Activated CD4-positive, alpha-beta T cell treated with anti-CD3 and anti-CD28 coated beads for 36 hours (primary cell): ENCODE results near the gene SBSN. TPM values are rescaled to one million over a fixed set of nuclear protein-coding genes. Genes with fewer than 3 reads are reported as not detected.
A peak's percentile ranks its signal among the peaks of the same experiment; 100 is the strongest.

Source experiments
- ATAC-seq: fragments of 200-7000 bp; cut with Tn5 transposase; one replicate; pipeline ENCODE4 v1.10.0; 2021; ENCODE audit warnings: mild to moderate bottlenecking, moderate library complexity
- CTCF ChIA-PET: fragments of 350-600 bp; sonication (Branson Sonifier 250); formaldehyde crosslinking; loops from one replicate; lab custom pipeline; 2021; ENCODE audit warnings: antibody characterized with exemption; lab: Charles Lee
- POLR2A ChIA-PET: fragments of 350-600 bp; sonication (Branson Sonifier 250); formaldehyde crosslinking; loops from one replicate; lab custom pipeline; 2021; ENCODE audit warnings: antibody characterized with exemption, inconsistent platforms; lab: Charles Lee
- DNase-seq: peaks from one replicate; pipeline ENCODE4 v3.0.0-alpha.2; 2020
- H3K27ac Mint-ChIP-seq: one replicate; pipeline ENCODE4 v1.8.0; 2021; ENCODE audit warnings: mixed read lengths
- H3K27me3 Mint-ChIP-seq: one replicate; pipeline ENCODE4 v1.8.0; 2021; ENCODE audit warnings: mixed read lengths
- H3K36me3 Mint-ChIP-seq: one replicate; pipeline ENCODE4 v1.8.0; 2021; ENCODE audit warnings: low read depth, mixed read lengths
- H3K4me1 Mint-ChIP-seq: one replicate; pipeline ENCODE4 v1.8.0; 2021; ENCODE audit warnings: mixed read lengths
- H3K4me3 Mint-ChIP-seq: one replicate; pipeline ENCODE4 v1.8.0; 2021; ENCODE audit warnings: mild to moderate bottlenecking, moderate library complexity, mixed read lengths
- H3K9me3 Mint-ChIP-seq: one replicate; pipeline ENCODE4 v1.8.0; 2021; ENCODE audit warnings: low read depth, mixed read lengths
- intact Hi-C, 2 experiments: fragments of 100-400 bp; cut with DNase I in 1 of 2; cut with micrococcal nuclease in 1 of 2; formaldehyde crosslinking; loops; one replicate each; pipeline versions ENCODE4 v1.14.2 to v1.15.1; 2022 to 2024; cut with DNase I, micrococcal nuclease
- total RNA-seq, 2 experiments: library from RNA; stranded (reverse); gene quantifications; one replicate each; pipeline ENCODE4 v1.2.3, GENCODE V29; 2021

The SBSN gene, protein sequence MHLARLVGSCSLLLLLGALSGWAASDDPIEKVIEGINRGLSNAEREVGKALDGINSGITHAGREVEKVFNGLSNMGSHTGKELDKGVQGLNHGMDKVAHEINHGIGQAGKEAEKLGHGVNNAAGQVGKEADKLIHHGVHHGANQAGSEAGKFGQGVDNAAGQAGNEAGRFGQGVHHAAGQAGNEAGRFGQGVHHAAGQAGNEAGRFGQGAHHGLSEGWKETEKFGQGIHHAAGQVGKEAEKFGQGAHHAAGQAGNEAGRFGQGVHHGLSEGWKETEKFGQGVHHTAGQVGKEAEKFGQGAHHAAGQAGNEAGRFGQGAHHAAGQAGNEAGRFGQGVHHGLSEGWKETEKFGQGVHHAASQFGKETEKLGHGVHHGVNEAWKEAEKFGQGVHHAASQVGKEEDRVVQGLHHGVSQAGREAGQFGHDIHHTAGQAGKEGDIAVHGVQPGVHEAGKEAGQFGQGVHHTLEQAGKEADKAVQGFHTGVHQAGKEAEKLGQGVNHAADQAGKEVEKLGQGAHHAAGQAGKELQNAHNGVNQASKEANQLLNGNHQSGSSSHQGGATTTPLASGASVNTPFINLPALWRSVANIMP
- total RNA-seq: not detected

DNA sequence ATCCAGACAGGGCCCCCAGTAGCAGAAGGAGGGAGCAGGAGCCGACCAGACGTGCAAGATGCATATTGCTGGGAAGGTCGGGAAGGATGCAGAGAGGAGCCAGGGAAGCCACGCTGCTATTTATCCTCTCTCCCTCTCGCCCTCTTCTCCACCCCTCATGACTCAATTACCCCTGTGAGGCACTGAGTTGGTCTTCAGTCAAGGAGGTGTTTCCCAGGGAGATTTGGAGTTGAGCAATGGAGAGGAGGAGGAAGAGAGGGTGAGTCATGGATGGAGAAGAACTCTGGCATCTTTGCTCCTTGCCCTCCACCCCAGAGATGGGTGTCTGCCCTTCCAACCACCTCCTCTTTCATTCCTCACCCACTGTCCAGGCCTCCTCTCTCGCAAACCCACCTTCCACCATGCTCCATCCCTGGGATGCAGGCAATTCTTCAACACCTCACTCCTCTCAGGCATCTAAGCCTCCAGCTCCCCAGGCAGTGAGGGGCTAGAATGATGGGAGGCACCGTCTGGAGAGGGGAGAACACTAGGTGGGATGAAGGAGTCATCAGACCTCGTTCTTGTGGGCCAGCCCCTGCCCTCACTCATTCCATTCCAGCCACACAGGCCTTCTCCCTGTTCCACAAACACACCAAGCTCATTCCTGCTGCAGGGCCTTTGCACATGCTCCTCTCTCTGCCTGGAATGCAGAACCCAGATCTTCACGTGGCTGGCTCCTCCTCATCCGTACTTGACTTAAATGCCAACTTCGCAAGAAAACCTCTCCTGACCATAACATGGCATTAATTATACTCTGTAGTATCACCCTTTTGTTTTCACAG lies at the start of gene SBSN:
Gene SBSN (minus strand): TSS at position 94 of the 821 bp plus-strand sequence. CDS start 30 bp downstream, at position 64.
- ChIA-PET CTCF (no interaction called here), POLR2A (no interaction called here)
- H3K4me3 Mint-ChIP-seq: no peak within 1 kb of the TSS
- no peaks in the 10 kb centered on the region for H3K9me3 Mint-ChIP-seq
- H3K36me3 Mint-ChIP-seq: no peaks in the 10 kb centered on the region
- H3K4me1 Mint-ChIP-seq: peaks cover 4% of the 10 kb centered on the region
- no peak within 1 kb of the TSS for H3K27ac Mint-ChIP-seq
- H3K27me3 Mint-ChIP-seq: peaks cover 32% of the 10 kb centered on the region
- DNase-seq: no peak
- intact Hi-C loops: no loop called here
- ATAC-seq: no peak

DNA sequence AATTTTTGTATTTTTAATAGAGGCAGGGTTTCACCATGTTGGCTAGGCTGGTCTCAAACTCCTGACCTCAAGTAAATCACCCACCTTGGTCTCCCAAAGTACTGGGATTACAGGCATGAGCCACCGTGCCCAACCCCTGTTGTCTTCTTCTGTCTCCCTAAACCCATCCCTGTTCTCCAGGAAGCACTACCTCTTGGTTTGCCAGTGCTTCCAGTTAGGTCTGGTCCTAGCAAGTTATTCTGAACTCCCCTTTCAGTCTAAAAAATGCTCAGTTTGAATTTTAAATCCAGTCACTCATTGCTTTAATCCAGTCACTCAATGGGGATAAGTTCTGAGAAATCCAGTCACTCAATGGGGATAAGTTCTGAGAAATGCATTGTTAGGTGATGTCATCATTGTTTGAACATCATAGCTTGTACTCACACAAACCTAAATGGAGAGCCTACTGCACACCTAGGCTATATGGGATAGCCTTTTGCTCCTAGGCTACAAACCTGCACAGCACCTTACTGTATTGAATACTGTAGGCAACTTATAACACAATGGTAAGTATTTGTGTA lies 43.4 kb upstream of the SBSN start:
- H3K4me3 Mint-ChIP-seq: no peak overlapping the region
- ChIA-PET CTCF (no interaction called here), POLR2A (no interaction called here)
- no peaks in the 10 kb centered on the region for H3K4me1 Mint-ChIP-seq
- H3K9me3 Mint-ChIP-seq: peaks cover 11% of the 10 kb centered on the region
- peaks cover 13% of the 10 kb centered on the region for H3K36me3 Mint-ChIP-seq
- ATAC-seq (peak; percentile 55), DNase-seq (no peak)
- peaks cover 20% of the 10 kb centered on the region for H3K27me3 Mint-ChIP-seq
- no peak overlapping the region for H3K27ac Mint-ChIP-seq
- intact Hi-C loops: no loop called here

DNA sequence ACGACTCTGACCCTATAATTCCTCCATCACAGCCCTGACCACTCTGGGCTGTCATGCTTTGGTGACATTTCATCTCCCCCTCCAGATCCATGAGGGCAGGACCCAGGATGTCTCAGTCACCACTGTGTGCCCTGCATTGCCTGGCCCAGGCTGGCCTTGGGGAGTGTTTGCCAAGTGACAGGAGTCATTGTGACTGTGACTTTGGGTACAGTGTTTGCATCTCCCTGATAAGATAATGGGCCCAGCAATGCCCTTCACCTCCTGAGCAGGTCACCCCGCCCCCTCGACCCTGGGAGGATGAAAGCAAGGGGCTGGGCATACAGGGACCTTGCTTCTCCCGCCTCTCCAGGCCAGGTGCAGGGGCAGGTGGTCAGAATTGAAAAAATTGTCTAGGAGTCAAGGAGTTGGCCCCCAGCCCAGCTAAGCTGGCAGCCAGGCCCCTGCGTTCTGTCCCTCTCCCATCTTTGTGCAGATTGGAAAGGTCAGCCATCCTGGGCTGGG lies 41.2 kb upstream of the SBSN start:
- no peak for ATAC-seq
- Mint-ChIP-seq H3K27me3 (peaks cover 25% of the 10 kb centered on the region), H3K36me3 (no peaks in the 10 kb centered on the region), H3K4me3 (no peak overlapping the region), H3K4me1 (no peaks in the 10 kb centered on the region), H3K9me3 (no peaks in the 10 kb centered on the region), H3K27ac (no peak overlapping the region)
- CTCF ChIA-PET: no interaction called here
- intact Hi-C loops: no loop called here
- DNase-seq: no peak
- POLR2A ChIA-PET: no interaction called here

DNA sequence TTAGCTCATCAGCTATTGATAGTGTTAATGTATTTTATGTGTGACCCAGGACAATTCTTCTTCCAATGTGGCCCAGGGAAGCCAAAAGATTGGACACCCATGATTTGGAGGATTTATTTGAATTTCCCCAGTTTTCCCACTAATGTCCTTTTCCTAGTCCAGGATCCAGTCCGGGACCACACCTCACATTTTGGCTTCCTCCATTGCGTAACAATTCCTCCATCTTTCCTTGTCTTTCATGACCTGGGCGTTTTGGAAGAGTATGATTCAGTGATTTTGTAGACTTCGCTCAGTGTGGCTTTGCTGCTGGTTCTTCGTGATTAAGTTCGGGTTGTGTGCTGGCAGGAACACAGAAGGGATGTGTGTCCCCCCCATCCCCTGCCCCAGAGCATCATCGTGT lies 38.6 kb upstream of the SBSN start:
- intact Hi-C loops: no loop called here
- H3K9me3 Mint-ChIP-seq: no peaks in the 10 kb centered on the region
- H3K36me3 Mint-ChIP-seq: no peaks in the 10 kb centered on the region
- peaks cover 35% of the 10 kb centered on the region for H3K27me3 Mint-ChIP-seq
- ATAC-seq: no peak
- H3K4me1 Mint-ChIP-seq: no peaks in the 10 kb centered on the region
- DNase-seq: no peak
- ChIA-PET POLR2A (no interaction called here), CTCF (no interaction called here)
- no peak overlapping the region for H3K27ac Mint-ChIP-seq
- H3K4me3 Mint-ChIP-seq: no peak overlapping the region

DNA sequence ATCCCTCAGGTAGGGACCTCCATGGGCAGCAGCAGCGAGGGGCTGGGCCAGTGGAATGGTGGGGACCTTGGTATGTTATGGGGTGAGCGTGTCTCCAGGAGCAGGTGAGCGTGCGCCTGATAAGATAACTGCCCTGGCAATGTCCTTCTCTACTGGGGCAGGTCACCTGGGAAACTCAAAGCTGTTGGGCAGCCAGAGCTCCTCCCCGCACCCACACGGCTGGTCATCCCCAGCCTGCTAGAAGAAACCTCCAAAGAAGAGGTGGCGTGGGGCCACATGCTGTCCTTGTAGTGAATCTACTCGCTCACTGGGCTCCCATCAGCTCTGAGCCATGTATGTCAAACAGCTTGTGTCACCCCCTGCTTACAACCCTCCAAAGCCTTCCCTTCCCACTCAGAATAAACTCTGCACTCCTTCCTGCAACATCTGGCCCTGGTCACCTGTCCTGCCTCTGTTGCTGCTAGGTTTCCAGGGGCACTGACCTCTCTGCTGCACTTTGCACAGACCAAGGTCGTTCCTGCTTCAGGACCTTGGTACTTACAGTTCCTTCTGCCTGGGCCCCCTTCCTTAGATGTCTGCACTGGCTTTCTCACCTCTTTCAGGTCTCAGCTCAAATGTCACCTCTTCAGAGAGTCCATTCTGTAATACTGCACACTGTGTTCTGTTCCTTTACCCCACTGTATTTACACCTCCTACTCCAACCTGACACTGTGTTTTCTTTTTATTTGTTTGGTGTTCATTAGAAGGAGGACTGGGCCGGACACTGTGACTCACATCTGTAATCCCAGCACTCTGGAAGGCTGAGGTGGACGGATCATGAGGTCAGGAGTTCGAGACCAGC lies 37.1 kb upstream of the SBSN start:
- H3K36me3 Mint-ChIP-seq: no peaks in the 10 kb centered on the region
- ChIA-PET POLR2A (no interaction called here), CTCF (interaction anchor here (1.0 kb wide), 1 partner anchor 9 kb away, joined by 4 read pairs; no protein-coding TSS in a partner anchor)
- DNase-seq: no peak
- intact Hi-C loops: no loop called here
- no peak overlapping the region for H3K27ac Mint-ChIP-seq
- no peak overlapping the region for H3K4me3 Mint-ChIP-seq
- no peaks in the 10 kb centered on the region for H3K4me1 Mint-ChIP-seq
- H3K9me3 Mint-ChIP-seq: no peaks in the 10 kb centered on the region
- no peak for ATAC-seq
- peaks cover 39% of the 10 kb centered on the region for H3K27me3 Mint-ChIP-seq

DNA sequence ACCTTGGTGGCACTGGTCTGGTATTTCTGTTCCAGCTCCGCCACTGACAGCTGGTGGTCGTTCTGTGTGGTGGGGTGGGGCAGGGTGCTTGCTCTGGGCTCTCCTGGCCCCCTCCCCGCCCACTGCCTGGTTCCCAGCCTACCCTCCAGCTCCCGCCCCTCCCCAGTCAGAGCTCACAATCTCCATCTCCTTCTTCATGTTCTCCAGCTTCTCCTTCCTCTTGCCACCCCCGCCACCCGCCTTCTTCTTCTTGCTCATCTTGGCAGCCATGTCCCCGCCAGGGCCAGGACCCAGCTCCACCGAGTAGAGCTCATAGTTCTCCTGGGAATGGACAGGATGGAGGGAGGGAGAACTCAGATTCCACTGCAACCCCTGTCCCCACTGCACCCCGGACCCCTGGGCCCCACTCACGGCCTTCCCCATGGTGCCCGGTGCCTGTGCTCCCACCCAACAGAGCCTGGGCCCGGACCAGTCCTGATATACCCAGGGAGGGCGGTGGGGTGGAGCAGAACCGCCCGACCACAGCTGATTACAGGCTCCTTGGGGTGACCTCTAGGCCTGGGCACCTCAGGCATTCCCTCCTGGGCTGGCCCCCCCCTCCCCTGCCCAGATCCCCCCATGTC lies 35.2 kb upstream of the SBSN start, which contains the start of gene ATP4A:
Gene ATP4A (minus strand): TSS at position 452 of the 623 bp plus-strand sequence. CDS start 29 bp downstream, at position 423.
- ChIA-PET CTCF (interaction anchor here (0.5 to 1.2 kb wide), 3 partner anchors 15 to 26 kb away, joined by 3 read pairs; no protein-coding TSS in a partner anchor), POLR2A (no interaction called here)
- Mint-ChIP-seq H3K36me3 (no peaks in the 10 kb centered on the region), H3K4me1 (peaks cover 3% of the 10 kb centered on the region), H3K27ac (no peak within 1 kb of the TSS), H3K27me3 (peaks cover 48% of the 10 kb centered on the region), H3K9me3 (no peaks in the 10 kb centered on the region), H3K4me3 (no peak within 1 kb of the TSS)
- DNase-seq (no peak), ATAC-seq (no peak)
- intact Hi-C loops: no loop called here

DNA sequence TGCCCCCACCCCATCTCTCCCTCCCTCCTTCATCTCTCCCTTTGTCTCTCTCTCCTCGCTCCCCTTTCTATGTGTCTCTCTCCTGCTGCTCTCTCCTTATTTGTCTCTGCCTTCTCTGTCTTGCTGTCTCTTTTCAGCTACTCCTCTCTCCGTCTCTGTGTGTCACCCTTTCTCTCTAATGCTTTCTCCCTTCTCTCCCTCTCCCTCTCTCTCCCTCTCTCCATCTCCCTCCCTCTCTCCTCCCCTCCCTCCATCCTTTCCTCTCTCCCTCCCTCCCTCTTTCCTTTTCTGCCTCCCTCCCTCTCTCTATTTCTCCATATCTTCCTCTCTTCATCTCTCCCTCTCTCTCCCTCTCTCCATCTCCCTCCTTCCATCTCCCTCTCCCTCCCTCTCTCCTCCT lies 34.7 kb upstream of the SBSN start:
- ATAC-seq (no peak), DNase-seq (no peak)
- POLR2A ChIA-PET: no interaction called here
- H3K4me3 Mint-ChIP-seq: no peak overlapping the region
- peaks cover 5% of the 10 kb centered on the region for H3K4me1 Mint-ChIP-seq
- H3K36me3 Mint-ChIP-seq: no peaks in the 10 kb centered on the region
- H3K9me3 Mint-ChIP-seq: no peaks in the 10 kb centered on the region
- intact Hi-C loops: no loop called here
- CTCF ChIA-PET: interaction anchor here (0.5 to 1.2 kb wide), 2 partner anchors 19 to 27 kb away, joined by 3 read pairs; no protein-coding TSS in a partner anchor
- H3K27me3 Mint-ChIP-seq: peaks cover 48% of the 10 kb centered on the region
- H3K27ac Mint-ChIP-seq: no peak overlapping the region

DNA sequence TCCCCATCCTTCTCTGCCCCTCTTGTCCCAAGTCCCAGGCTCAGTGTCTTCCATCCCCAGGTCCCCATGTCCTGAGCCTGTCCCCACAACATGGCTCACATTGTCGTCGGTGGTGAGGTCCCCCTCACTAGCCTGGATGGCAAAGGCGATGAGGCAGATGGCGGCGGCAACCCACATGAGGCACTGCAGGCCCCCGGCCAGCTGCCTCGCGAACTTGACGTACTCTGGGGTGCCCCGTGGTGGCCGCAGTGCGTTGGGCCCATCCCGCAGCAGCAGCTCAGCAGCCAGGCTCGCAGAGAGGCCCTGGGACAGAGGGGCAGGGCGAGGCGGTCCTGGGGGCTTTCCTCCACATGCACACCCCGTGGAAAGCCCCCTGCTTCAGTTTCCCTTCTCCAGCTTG lies 34.2 kb upstream of the SBSN start:
- Mint-ChIP-seq H3K27ac (no peak overlapping the region), H3K9me3 (no peaks in the 10 kb centered on the region), H3K4me1 (peaks cover 5% of the 10 kb centered on the region), H3K4me3 (no peak overlapping the region), H3K36me3 (no peaks in the 10 kb centered on the region), H3K27me3 (peaks cover 49% of the 10 kb centered on the region)
- ChIA-PET CTCF (interaction anchor here (1.2 kb wide), 1 partner anchor 20 kb away, joined by 3 read pairs; no protein-coding TSS in a partner anchor), POLR2A (no interaction called here)
- ATAC-seq (no peak), DNase-seq (no peak)
- intact Hi-C loops: no loop called here

DNA sequence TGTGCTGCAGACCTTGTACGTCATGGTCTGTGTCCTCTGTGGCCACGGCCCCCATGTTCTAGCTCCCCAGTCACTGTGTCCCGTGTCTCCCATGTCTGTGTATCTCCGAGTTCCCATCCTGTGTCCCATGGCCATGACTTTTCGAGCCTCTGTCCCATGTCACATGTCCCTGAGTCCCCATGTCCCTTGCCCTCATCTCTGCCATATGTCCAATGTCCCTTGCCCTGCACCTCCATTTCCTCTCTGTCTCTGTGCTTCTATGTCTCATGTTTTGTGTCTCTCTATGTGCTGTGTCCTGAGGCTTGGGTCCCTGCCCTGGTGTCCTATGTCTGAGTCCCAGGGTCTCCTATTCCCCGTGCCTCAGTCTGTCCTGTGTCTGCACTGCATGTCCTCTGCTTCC lies 33.3 kb upstream of the SBSN start:
- POLR2A ChIA-PET: no interaction called here
- DNase-seq (no peak), ATAC-seq (no peak)
- Mint-ChIP-seq H3K4me3 (no peak overlapping the region), H3K4me1 (peaks cover 8% of the 10 kb centered on the region), H3K36me3 (no peaks in the 10 kb centered on the region), H3K9me3 (no peaks in the 10 kb centered on the region), H3K27ac (no peak overlapping the region), H3K27me3 (peaks cover 48% of the 10 kb centered on the region)
- CTCF ChIA-PET: interaction anchor here (0.6 kb wide), 1 partner anchor 40 kb away, joined by 4 read pairs; no protein-coding TSS in a partner anchor
- intact Hi-C loops: no loop called here

DNA sequence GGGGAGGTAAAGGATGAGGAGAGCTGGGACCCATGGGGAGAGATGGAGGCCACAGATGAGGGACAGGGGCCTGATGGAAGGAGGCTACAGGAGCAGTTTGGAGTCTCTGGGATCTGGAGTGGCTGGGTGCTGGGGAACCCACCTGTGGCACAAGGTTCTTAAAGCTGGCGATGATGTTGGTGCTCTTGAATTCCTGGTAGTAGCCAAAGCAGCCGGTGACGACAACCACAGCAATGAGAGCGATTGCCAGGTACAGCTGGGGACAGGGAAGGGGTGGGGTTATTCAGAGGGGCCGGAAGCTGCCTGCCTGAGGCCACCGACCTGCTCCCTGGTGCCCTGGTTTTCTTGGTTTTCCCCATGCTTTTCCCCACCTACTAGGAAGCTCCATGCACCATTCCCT lies 32.6 kb upstream of the SBSN start:
- Mint-ChIP-seq H3K27me3 (peaks cover 48% of the 10 kb centered on the region), H3K9me3 (no peaks in the 10 kb centered on the region), H3K4me1 (peaks cover 8% of the 10 kb centered on the region), H3K27ac (no peak overlapping the region), H3K4me3 (no peak overlapping the region), H3K36me3 (no peaks in the 10 kb centered on the region)
- ATAC-seq: no peak
- no peak for DNase-seq
- ChIA-PET CTCF (interaction anchor here (0.6 to 0.7 kb wide), 3 partner anchors 41 to 91 kb away, joined by 3 to 4 read pairs (median 4); no protein-coding TSS in a partner anchor), POLR2A (no interaction called here)
- intact Hi-C loops: no loop called here
